HEK293T (cell line): ENCODE measurements around the gene MAP4K5.

Experiments
- ELF4 ChIP-seq: fragments of 450-650 bp; IDR thresholded peaks from 2 replicates; pipeline ENCODE4 v1.6.1; 2017; ENCODE audit warnings: antibody characterized with exemption
- FOXM1 ChIP-seq: fragments of 450-650 bp; IDR thresholded peaks from 2 replicates; pipeline ENCODE4 v1.6.1; 2017; ENCODE audit warnings: mild to moderate bottlenecking, borderline replicate concordance
- HDGF ChIP-seq: fragments of 450-650 bp; IDR thresholded peaks from 2 replicates; pipeline ENCODE4 v1.6.1; 2017; ENCODE audit warnings: antibody characterized with exemption, borderline replicate concordance

DNA sequence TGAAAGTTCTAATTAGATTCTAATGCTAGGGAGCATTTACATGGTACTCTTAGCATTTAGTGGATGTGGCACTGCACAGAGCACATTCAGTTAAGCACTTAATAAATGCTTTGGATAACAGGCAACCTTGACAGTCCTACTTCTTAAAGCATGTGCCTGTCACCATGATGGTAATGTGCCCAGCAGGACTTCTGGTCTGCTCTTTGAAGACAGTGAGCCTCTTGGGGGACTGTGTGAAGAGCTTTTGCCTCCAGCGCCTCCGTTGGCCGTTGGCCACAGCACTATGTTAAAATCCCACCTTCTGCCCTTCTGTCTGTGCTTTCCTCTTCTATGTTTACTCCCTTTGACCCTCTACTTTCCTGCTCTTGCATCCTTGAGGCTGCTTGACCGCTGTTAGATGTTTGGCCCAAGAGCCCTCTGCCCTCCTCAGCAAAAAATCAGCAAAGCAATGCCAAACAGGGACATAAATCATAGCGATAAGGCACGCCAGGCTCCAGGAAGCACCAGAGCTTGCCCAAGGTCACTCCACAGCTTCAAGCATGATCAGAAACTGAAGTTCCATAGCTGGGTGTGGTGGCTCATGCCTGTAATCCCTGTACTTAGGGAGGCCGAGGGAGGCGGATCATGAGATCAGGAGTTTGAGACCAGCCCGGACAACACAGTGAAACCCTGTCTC, 144.0 kb downstream of the MAP4K5 start:
- TF ChIP-seq ELF4: no peak
- no peak for TF ChIP-seq FOXM1
- no peak for TF ChIP-seq HDGF
